GM12892 (cell line): ENCODE data around the gene FSD2.

Source experiments
- POLR2AphosphoS5 ChIP-seq: IDR thresholded peaks from 2 replicates; pipeline ENCODE4 v1.6.1; 2011; ENCODE audit warnings: low read depth, low read length, control low read depth
- TAF1 ChIP-seq: IDR thresholded peaks from 2 replicates; pipeline ENCODE4 v1.6.1; 2011; ENCODE audit warnings: low read depth, mild to moderate bottlenecking, control low read depth, low read length, borderline replicate concordance

DNA sequence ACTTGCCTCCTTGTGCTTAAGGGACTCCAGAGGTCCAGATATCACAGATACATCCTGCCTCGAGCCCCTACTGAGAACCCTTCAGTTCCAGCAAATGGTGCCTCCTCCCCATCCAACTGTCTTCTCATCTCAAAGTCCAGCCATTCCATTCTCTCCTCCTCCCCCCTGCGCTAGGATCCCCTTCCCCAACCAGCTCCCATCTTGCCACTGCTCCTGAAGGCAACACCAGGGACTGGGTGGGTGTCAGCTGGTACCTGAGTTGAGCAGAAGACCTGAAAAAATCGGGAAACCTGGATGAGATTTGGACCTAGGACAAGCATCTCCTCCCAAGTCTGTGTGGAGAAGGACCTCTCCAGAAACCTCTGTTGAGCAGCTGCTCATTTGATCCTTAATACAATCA, 93.8 kb downstream of the FSD2 start:
- TF ChIP-seq POLR2AphosphoS5 (no peak), TAF1 (no peak)
